ENCODE data around the gene LHFPL2.
"Not testable (repeated sequence)": the region's sequence is repeated elsewhere in the genome, so short reads cannot be mapped to it uniquely, and the experiment has no call there.

LHFPL2 gene

GRCh38 chr5:78648359-78649210, at the start of gene LHFPL2:
Gene LHFPL2 (minus strand): TSS chr5:78648772. CDS start chr5:78510213, 138,559 bp downstream.
- peak in 1 of 2 donors; percentile 6 for DNase-seq (ENCODE audit: low read depth in 1 of 2, low spot score in 1 of 2)

- DNase-seq (ENCODE audit: low read depth in 1 of 2, low spot score in 1 of 2), result no peak
Measured at GRCh38 chr5:78696637-78697036, 48.1 kb upstream of the LHFPL2 start.

GRCh38 chr5:78696052-78696451, 47.5 kb upstream of the LHFPL2 start:
- not testable (repeated sequence) for DNase-seq (ENCODE audit: low read depth in 1 of 2, low spot score in 1 of 2)

- no peak for DNase-seq (ENCODE audit: low read depth in 1 of 2, low spot score in 1 of 2)
Measured at GRCh38 chr5:78693339-78693738, 44.8 kb upstream of the LHFPL2 start.

- no peak for DNase-seq (ENCODE audit: low read depth in 1 of 2, low spot score in 1 of 2)
Measured at GRCh38 chr5:78691084-78691960, 42.8 kb upstream of the LHFPL2 start.

GRCh38 chr5:78690253-78690972, 41.8 kb upstream of the LHFPL2 start:
- DNase-seq (ENCODE audit: low read depth in 1 of 2, low spot score in 1 of 2), result no peak

- no peak for DNase-seq (ENCODE audit: low read depth in 1 of 2, low spot score in 1 of 2)
Measured at GRCh38 chr5:78689540-78690252, 41.1 kb upstream of the LHFPL2 start.

- DNase-seq (ENCODE audit: low read depth in 1 of 2, low spot score in 1 of 2), result not testable (repeated sequence)
Measured at GRCh38 chr5:78687514-78687913, 38.9 kb upstream of the LHFPL2 start.

GRCh38 chr5:78683905-78684304, 35.3 kb upstream of the LHFPL2 start:
- not testable (repeated sequence) for DNase-seq (ENCODE audit: low read depth in 1 of 2, low spot score in 1 of 2)

GRCh38 chr5:78679905-78680304, 31.3 kb upstream of the LHFPL2 start:
- DNase-seq (ENCODE audit: low read depth in 1 of 2, low spot score in 1 of 2), result no peak

- DNase-seq (ENCODE audit: low read depth in 1 of 2, low spot score in 1 of 2), result no peak
Measured at GRCh38 chr5:78677777-78678668, 29.5 kb upstream of the LHFPL2 start.

GRCh38 chr5:78675956-78676730, 27.6 kb upstream of the LHFPL2 start:
- DNase-seq (ENCODE audit: low read depth in 1 of 2, low spot score in 1 of 2), result no peak

GRCh38 chr5:78673827-78674226, 25.3 kb upstream of the LHFPL2 start:
- DNase-seq (ENCODE audit: low read depth in 1 of 2, low spot score in 1 of 2), result not testable (repeated sequence)

GRCh38 chr5:78672154-78672553, 23.6 kb upstream of the LHFPL2 start:
- DNase-seq (ENCODE audit: low read depth in 1 of 2, low spot score in 1 of 2), result no peak

- DNase-seq (ENCODE audit: low read depth in 1 of 2, low spot score in 1 of 2), result no peak
Measured at GRCh38 chr5:78671609-78672008, 23.0 kb upstream of the LHFPL2 start.

- DNase-seq (ENCODE audit: low read depth in 1 of 2, low spot score in 1 of 2), result no peak
Measured at GRCh38 chr5:78670701-78671269, 22.2 kb upstream of the LHFPL2 start.

- no peak for DNase-seq (ENCODE audit: low read depth in 1 of 2, low spot score in 1 of 2)
Measured at GRCh38 chr5:78669331-78669730, 20.8 kb upstream of the LHFPL2 start.

- no peak for DNase-seq (ENCODE audit: low read depth in 1 of 2, low spot score in 1 of 2)
Measured at GRCh38 chr5:78667461-78668103, 19.0 kb upstream of the LHFPL2 start.

Measured in stimulated activated CD4-positive, alpha-beta T cell treated with anti-CD3 and anti-CD28 coated beads, Interleukin-15, amount 100 ng/mL, for 1 hour (primary cell).